NCI-H510A treated with DMSO at 0.1 percent for 48 hours (cell line): ENCODE measurements around the gene CBLIF.
"Not testable (repeated sequence)": the region's sequence is repeated elsewhere in the genome, so short reads cannot be mapped to it uniquely, and the experiment has no call there.

Experiments
- DNase-seq: peaks from one replicate; lab custom pipeline; 2025; lab: John Stamatoyannopoulos, UW

The CBLIF gene

DNA sequence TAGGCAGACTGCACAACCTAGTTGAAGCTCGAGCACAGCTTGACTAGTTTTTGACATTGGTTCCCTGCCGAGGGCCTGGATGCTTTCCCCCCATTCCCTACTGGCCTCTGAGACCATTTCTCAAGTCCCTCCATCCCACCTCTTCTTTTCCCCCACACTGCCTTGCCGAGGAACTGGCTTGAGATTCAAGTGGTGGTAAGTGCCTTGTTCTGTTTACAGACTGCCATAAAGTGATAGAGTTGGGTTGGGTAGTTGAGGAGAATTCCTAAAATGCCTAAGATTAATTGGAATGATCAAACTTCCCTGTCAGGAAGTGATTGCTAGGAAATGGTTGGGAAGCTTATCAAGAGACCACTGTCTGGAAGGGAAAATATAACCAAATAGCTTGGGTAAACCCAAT, 50.9 kb downstream of the CBLIF start:
- no peak for DNase-seq

- no peak for DNase-seq
Observed at GRCh38 chr11:59792507-59792906, 52.8 kb downstream of the CBLIF start.

GRCh38 chr11:59791639-59792038, 53.7 kb downstream of the CBLIF start:
- no peak for DNase-seq

DNA sequence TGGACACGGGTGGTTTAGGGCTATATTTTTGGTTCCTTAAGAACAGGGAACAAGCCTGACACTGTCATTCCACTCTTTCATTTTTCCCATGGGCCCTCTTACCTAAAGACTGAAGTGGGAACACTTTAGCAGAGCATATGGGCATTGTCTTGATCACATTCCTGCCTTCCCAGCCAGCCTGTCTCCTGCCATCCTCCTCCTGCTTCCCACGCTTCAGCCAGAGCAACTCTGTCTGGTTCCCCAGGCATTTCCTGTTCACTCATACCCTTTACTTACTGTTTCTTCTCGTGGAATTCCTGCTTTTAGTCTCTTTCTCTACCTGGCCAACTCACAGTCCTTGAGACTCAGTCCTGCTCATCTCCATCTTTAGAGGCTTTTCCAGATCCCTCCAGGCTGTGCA, 57.5 kb downstream of the CBLIF start:
- no peak for DNase-seq

DNA sequence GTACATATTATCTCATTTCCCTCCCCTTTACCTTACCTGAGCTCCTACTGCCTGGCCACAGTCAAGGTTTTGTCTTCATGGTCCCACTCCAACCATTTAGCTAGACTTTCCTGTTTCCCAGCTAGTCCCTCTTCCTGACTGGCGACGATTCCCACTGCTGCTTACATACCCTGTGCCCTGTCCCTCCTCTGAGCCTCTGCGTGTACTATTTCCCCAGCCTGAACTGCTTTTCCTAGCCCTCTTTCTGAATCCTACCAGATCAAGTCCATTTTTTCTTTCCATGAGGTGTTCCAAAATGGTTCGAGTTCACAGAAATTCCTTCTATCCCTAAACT, 58.1 kb downstream of the CBLIF start:
- DNase-seq: no peak

DNA sequence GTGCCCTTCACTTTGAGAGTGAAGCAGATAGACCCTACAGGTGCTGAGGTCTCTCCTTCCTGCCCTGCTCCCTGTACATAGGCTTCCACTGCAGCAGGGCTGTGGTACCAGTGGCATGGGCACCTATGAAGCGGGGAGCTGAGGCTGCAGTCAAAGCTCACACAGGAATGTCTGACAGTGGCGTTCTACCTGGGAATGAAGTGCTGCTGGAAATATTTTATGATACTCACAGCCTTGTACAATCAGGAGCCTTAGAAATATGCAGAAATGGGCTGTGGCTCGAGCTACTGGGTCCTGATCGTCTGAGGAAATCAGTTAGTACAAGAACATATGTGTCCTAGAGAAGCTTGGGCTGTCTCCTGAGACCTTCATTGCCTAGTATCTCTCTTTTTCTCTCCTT, 59.5 kb downstream of the CBLIF start:
- DNase-seq: no peak

GRCh38 chr11:59784441-59784840, 60.9 kb downstream of the CBLIF start:
- DNase-seq: not testable (repeated sequence)

DNA sequence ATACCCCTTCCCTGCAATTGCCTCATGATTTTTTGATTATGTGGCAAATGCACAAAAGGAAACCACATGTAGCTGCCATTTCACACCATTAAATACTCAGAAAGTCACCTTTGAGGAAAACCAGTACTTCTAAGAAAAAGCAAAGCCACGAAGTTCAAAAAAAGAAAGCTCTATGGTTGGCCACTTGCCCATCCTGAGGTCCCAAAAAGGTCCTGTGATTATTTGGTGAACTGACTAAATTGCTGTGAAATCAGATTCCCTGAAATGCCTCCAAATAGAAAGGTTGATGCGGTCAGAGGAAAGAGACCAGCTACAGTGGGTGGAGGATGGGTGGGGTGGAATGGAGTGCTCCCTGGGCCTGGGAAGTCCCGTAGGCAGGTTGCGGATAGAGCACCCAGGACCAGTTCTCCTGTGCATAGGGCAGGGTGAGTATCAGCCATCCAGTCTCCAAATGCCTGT, 61.6 kb downstream of the CBLIF start:
- DNase-seq: no peak

DNA sequence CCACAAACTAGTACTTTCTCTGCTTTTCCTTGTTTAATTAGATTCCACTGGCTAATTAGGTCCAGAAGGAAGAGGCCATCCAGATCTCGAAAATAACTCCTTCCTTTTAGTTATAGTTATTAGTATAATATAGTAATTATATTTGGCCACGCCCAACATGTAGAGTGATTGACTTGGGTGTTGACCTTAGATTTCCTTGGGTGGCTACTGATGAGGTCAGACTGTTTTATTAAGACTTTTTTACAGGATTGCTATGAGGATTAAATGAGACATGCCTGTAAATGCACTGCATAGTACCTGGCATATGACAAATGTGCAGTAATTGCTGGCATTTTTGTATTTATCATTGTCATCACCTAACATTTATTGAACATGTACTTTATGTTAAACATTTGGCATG, 63.2 kb downstream of the CBLIF start:
- DNase-seq: no peak

DNA sequence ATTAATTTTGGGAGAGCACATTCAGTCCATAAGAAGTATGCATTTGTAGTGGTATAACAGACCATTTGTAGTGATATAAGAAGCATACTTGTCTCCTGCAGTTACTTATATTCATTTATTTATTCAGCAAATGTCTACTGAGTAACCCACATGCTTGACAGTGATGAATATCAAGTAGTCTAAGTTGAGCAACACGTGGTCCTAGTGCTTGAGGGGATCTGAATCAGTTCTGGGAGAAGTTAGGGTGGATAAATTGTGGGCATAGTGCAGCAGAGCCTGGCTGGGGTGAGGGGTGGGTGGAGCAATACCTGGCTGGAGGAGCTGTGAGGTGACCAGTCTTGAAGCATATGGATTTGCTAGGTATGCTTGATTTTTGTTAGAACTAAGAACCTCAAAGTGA, 65.8 kb downstream of the CBLIF start:
- DNase-seq: no peak
